GM12864 (cell line): Measurements from ENCODE around the gene CTDSPL2.

ENCODE experiments used
- DNase-seq: peaks from one replicate; pipeline ENCODE4 v3.0.0-alpha.2; 2011; ENCODE audit warnings: low read depth
- H3K4me3 ChIP-seq: 2 replicates; pipeline ENCODE4 v1.5.1; 2011; ENCODE audit warnings: mild to moderate bottlenecking, low read depth, low read length, control low read depth
- TF ChIP-seq, protein P1 (sequence below): IDR thresholded peaks from 2 replicates; pipeline ENCODE4 v1.5.1; 2011; ENCODE audit warnings: low read depth, mild to moderate bottlenecking, moderate library complexity, low read length, control low read depth, inconsistent platforms; ENCODE audit errors: missing control alignments

CTDSPL2 gene

DNA sequence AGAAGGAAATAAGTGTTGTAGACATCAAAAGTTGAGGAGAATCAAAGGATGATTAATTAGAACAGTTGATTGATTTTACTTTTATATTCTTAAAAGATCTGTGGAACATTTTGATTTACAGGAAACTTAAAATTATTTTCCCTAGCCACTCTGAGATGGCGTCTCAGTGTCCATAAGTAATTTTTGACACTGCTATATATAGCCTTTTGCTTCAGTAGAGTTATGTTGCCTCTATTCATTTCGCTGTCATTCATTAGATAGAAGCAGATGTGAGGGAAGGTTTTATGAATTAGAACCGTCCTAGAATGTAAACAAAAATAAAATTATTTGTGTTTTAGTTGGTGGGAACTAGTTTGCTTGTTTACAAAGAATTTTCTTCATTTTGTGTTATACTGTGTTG lies 58.5 kb downstream of the CTDSPL2 start:
- H3K4me3 ChIP-seq: no peak overlapping the region
- no peak for DNase-seq
- TF ChIP-seq, protein P1, sequence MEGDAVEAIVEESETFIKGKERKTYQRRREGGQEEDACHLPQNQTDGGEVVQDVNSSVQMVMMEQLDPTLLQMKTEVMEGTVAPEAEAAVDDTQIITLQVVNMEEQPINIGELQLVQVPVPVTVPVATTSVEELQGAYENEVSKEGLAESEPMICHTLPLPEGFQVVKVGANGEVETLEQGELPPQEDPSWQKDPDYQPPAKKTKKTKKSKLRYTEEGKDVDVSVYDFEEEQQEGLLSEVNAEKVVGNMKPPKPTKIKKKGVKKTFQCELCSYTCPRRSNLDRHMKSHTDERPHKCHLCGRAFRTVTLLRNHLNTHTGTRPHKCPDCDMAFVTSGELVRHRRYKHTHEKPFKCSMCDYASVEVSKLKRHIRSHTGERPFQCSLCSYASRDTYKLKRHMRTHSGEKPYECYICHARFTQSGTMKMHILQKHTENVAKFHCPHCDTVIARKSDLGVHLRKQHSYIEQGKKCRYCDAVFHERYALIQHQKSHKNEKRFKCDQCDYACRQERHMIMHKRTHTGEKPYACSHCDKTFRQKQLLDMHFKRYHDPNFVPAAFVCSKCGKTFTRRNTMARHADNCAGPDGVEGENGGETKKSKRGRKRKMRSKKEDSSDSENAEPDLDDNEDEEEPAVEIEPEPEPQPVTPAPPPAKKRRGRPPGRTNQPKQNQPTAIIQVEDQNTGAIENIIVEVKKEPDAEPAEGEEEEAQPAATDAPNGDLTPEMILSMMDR: no peak

DNA sequence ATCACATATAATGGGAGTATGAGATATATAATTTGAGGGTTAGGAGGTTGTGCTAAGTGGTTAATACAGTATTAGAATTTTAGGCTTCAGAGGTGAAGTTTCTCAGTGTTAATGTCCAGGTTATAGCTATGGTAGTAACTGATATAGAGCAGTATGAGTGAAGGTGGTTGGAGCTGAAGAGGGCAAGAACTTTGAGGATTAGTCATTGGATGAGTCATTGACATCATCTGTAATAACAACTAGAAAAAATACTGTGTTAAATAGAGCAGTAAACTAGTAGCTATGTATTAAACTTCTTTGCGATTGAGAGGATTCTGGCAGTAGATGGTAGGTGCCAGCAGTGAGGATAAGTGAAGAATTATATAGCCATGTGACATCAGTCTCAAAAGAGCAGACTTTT lies 62.0 kb downstream of the CTDSPL2 start:
- DNase-seq: no peak
- H3K4me3 ChIP-seq: no peak overlapping the region
- TF ChIP-seq, protein P1: no peak

GRCh38 chr15:44490622-44491021 lies 63.2 kb downstream of the CTDSPL2 start:
- TF ChIP-seq, protein P1: no peak
- no peak overlapping the region for H3K4me3 ChIP-seq
- no peak for DNase-seq

DNA sequence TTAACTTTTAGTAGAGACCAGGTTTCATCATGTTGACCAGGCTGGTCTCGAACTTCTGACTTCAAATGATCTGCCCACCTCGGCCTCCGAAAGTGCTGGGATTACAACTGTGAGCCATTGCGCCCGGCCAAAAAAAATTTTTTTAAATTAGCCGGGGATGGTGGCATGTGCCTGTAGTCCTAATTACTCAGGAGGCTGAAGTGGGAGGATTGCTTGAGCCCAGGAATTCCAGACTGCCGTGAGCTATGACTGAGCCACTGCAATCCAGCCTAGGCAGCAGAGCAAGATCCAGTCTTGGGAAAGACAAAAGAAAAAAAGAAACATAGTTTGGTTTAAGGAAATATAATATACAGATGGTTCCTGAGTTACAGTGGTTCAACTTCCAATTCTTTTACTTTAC lies 64.6 kb downstream of the CTDSPL2 start:
- DNase-seq: no peak
- H3K4me3 ChIP-seq: no peak overlapping the region
- TF ChIP-seq, protein P1: no peak

DNA sequence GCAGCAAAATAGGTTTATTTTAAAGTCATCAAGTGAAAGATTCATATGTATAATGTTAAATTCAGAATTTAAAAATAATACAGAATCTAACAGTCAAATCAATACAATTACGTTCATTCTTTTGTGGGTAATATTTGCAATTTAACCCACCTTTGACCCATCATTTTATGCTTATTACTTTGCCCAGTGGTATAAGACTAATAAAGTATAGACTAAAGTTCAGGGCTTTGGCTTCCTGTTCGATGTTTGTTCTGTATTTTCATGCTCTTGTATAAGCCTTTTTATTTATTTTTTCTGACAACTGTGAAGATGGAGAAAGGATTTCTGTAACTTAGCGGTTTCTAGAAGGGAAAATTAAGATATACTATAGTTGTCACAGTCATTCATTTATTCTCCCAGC lies 65.2 kb downstream of the CTDSPL2 start:
- DNase-seq: no peak
- no peak overlapping the region for H3K4me3 ChIP-seq
- TF ChIP-seq, protein P1: no peak

GRCh38 chr15:44495562-44495961 lies 68.1 kb downstream of the CTDSPL2 start:
- H3K4me3 ChIP-seq: no peak overlapping the region
- TF ChIP-seq, protein P1: no peak
- no peak for DNase-seq

- DNase-seq: no peak
- H3K4me3 ChIP-seq: no peak overlapping the region
- TF ChIP-seq, protein P1: no peak
Measured at GRCh38 chr15:44500555-44500954, 73.1 kb downstream of the CTDSPL2 start.
